Skin epidermis (tissue), 12 donors: ENCODE data around the gene IMMP2L.

Source experiments
- H3K27ac ChIP-seq, 21 experiments: fragments of 200-600 bp; sonication (generic) in 11 of 21; one replicate each; pipeline ENCODE4 v1.5.0; 2020; ENCODE audit warnings: mild to moderate bottlenecking in 3 of 21, inconsistent platforms in 2 of 21, moderate library complexity in 2 of 21
- H3K4me3 ChIP-seq, 7 experiments: fragments of 200-600 bp; sonication (generic) in 2 of 7; one replicate each; pipeline ENCODE4 v1.5.0; 2020; ENCODE audit warnings: inconsistent platforms in 2 of 7, mild to moderate bottlenecking in 2 of 7, moderate library complexity in 1 of 7

Gene IMMP2L

DNA sequence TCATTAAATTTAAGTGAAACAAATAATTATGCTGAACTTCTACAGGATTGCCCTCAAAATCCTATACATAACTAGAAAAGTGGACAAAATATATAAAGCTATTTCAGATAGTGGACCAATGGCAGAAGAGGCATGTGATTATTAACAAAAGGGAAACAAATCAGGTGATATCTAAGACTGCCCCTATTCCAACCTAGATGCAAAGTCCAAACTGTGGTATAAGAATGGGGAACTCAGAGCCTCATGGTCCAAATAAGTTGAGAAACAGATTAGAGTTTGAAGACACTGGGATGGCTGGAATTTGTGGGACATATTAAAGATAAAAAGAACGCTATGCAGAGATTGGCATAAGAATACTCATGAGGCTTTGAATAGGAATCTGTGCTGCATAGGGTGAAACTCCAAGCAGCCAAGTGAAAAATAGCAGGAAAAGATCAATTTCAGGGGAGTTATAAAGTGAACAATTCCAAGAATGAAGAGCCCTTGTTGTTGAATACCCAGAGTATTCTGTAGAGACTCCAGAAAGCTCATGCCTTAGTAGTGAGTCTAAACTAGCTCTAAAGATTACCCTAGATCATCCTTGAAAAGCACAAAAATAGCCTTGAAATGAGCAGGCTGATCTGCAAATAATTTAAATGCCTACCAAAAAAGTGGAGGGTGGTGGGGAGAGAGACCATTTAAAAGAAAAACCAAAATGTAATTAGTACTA is 152.4 kb downstream of the IMMP2L start:
- H3K4me3 ChIP-seq = no peak overlapping the region
- H3K27ac ChIP-seq = no peak overlapping the region

DNA sequence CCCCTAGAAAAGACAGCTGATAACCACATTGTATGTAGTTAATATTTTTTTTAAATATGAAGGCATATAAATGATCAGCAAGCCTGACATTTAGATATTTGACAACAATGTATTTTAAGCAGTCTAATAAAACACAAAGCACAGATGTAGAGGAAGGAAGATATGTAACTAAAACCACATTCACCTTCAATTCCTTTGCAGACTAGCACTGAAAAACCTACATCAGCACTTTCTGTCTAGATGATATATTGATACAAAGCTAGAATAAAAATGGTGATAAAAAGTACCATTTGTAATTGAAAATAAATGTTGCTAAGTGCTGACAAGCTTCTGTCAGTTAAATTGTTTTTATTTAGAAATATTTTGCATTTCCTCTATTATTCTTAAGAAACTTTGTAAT is 153.6 kb downstream of the IMMP2L start:
- Histone ChIP-seq H3K27ac (no peak overlapping the region), H3K4me3 (no peak overlapping the region)

DNA sequence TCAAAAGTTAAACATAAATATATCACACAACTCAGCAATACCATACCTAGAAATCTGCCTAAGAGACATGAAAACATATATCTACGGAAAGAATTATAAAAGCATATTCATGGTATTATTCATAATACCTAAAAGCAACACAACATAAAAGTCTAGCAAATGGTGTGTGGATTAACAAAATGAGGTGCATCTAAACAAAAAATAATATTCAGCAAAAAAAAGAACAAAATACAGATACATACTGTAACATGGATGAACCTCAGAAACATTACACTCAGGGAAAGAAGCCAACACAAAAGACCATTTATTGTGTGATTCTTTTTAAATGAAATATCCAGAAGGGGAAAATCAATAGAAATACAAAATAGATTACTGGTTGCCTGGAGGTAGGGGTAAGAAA is 155.0 kb downstream of the IMMP2L start:
- no peak overlapping the region for H3K27ac ChIP-seq
- no peak overlapping the region for H3K4me3 ChIP-seq

DNA sequence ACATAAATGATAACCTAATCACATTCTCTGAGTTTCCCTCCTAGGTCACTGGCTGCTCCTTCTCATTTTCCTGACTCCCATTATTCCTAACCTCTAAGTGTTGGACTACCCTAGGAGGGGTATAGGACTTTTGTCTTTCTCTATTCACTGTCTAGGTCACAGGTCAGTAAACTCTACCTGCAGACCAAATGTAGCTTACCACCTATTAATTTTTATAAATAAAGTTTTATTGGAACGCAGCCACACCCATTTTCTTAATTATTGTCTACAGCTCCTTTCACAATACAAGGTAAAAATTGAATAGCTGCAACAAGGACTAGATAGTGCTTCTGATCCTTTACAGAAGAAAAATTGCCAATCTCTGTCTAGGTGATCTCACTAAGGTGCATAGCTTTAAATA is 156.7 kb downstream of the IMMP2L start:
- H3K4me3 ChIP-seq = no peak overlapping the region
- no peak overlapping the region for H3K27ac ChIP-seq

DNA sequence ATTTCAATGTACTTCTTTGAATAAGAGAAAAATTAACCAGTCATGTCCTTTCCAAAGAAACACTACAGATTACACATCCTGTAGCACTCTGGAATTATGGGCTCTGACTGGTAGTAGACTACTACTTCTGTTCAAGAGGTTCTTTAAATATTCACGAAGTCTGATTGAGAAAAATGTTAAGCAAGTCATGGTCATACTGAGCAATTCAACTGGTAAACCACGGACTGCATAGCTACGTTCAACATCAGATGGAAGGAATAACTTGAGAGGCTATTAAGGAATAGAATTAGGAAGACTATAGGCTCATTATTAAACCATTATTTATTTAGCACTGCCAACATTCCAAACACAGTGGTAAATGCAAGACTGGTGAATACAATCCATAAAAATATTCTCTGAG is 160.8 kb downstream of the IMMP2L start:
- Histone ChIP-seq H3K4me3 (no peak overlapping the region), H3K27ac (no peak overlapping the region)

DNA sequence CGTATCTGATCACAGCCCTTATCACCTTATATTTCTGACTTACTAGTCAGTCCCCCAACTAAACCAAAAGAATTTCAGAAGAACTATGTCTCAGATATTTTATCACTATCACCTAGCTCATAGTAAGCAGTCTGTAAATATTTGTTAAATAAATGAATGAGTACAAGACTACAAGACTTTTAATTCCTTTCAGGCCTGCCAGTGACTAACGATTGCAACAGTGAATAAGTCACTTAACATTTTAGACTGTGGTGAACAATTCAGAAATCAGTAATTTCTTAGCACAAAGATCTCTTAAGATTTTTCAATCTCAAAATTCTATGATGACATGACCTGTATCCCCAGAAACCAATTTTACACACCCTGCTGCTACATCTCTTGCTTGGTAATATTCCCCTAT is 162.2 kb downstream of the IMMP2L start:
- Histone ChIP-seq H3K27ac (no peak overlapping the region), H3K4me3 (no peak overlapping the region)

DNA sequence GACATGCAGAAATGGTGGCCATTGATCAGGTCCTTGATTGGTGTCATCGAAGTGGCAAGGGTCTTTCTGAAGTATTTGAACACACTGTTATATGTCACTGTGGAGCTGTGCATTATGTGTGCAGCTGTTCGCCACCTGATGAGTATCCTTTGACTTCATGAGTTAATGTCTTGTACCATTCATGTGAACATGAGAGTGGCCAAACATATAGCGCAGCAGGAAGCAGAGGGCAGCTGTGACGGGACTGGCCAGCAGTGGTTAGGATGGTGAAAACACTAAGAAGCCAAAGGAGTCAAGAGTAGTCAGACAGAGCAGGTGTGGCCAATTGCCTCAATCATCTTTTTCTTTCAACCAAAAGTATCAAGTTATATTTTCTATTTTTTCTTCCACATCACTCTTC is 167.4 kb downstream of the IMMP2L start:
- H3K4me3 ChIP-seq = no peak overlapping the region
- no peak overlapping the region for H3K27ac ChIP-seq

DNA sequence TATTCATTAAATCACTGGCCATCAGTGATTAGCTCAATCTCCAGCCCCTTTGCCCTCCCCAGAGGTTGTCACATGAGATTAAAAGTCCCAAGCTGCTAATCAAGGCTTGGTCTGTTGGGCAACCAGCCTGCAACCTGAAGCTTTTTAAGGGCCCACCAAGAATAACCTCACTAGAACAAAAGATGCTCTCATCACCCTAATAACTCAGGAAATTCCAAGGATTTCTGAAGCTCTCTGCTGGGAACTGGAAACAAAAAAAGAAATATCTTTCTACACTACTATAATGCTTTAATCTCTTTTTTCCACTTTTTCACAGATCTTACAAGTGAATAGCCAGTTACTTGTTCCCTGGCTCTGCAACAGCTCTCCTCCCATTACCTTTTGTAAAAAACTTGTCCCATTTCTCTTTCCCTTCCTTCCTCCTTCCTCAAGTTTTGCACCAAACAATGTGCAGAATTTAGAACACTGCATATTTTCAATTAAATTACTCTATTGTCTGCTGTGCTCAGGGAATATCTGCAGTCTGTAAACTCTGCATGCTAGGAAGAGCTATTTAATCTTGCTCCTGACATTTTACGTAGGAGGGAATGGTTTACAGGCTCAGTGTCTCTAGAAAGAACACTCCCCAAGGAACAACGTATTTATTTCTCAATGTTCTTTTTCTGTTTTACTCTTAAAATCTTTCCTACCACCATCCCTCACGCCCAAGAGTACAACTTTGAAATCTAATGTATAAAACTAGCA is 169.1 kb downstream of the IMMP2L start:
- no peak overlapping the region for H3K27ac ChIP-seq
- H3K4me3 ChIP-seq = no peak overlapping the region

DNA sequence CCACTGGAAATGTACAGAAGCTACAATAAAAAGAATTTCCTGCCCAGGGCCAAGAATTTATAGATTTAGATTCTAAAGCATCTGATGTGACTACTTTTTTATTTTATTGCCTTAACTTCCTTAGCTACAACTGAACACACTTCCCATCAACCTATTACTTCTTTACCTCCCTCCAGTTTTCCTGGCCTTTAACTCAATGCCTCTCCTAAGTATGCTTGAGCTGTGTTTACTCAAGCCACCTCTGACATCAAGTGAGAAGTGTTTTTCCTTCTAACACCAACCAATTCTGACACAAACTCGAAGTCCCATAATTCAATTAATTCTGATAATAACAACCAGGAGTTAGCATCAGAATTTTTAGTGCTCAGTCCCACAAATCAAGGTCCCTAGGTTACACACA is 170.0 kb downstream of the IMMP2L start:
- no peak overlapping the region for H3K27ac ChIP-seq
- H3K4me3 ChIP-seq = no peak overlapping the region

DNA sequence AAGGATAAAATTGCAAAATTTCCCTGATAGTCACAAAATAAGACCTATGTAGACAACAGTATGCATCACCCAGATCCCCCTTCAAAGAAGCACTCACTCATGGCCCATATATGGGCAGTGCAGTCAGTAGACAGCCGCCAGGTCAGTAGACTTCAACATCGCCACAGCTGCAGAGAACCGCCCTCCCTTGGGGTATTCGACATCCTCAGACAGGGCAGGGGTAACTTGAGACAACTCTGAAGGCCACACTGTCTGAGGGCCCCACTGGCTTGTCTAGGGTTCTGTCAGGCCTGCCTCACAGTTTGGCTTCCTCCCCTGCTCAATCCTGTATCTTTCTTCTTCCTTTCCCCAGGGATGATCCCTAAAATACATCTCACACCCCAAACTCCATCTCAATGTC is 172.3 kb downstream of the IMMP2L start:
- no peak overlapping the region for H3K27ac ChIP-seq
- H3K4me3 ChIP-seq = no peak overlapping the region

DNA sequence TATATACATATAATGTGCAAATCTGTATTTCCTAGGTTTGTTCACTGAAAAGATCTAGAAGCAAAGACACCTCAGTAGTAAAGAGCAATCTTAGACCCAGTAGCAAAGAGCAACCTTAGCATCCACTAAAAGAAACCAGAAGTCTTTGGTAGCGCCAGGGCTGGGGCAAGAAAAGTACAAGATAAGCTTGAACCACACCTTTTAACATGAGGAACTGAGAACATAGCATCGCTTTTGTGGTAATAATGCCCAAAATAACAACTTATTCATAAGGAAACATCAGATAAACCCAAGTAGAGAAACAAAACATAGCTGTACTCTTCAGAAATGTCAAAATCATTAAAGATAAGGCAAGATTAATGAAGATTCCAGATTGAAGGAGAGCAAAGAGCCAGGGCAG is 173.4 kb downstream of the IMMP2L start:
- Histone ChIP-seq H3K4me3 (no peak overlapping the region), H3K27ac (no peak overlapping the region)

DNA sequence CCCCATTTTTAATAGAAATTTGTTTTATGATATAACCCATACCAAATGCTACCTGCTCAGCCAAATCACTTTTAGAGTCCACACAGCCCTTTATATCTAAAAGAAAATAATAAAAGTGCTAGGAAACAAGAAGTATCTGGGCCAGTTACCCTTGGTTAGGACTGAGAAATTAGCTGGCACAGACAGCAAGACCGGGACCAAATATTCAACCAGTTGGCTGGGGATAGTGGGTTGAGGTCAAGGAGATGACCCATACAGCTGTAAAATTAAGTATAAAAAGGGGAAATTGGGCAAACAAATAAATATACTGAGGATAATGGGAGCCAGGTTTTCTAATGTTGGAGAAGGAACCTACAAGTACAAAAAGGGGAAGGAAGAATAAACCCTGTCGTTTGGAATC is 174.3 kb downstream of the IMMP2L start:
- Histone ChIP-seq H3K27ac (no peak overlapping the region), H3K4me3 (no peak overlapping the region)

DNA sequence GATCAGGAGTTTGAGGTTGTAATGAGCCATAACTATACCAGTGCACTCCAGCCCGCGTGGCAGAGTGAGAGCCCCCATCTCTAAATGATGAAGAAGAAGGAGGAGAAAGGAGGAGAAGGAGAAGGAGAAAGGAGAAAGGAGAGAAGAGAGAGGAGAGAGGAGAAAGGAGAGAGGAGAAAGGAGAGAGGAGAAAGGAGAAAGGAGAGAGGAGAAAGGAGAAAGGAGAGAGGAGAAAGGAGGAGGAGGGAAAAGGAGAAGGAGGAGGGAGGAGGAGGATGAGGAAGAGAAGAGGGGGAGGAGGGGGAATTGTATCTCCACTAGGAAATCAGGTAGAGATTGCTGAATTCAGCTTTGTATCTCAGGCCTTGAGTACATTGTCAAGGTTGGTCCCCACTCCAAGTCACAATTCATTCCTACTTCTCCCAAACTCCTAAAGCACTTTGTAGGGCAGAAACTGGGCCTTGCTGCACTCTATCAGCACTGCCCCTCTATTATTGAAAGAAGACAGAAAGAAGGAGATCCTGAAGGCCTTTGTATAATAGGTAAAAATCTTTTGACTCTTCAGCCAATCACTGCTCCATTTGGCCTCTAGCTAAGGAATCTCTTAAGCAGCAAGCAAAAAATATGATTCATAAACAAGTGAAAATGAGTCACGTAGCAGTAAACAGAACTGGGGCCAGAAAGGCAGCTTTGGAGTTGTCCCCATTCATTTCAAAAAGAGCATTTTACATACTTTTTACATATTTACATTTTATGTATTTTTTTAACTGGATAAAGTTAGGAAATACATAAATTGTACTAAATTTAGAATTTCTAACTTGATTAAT is 178.0 kb downstream of the IMMP2L start:
- Histone ChIP-seq H3K4me3 (no peak overlapping the region), H3K27ac (no peak overlapping the region)

DNA sequence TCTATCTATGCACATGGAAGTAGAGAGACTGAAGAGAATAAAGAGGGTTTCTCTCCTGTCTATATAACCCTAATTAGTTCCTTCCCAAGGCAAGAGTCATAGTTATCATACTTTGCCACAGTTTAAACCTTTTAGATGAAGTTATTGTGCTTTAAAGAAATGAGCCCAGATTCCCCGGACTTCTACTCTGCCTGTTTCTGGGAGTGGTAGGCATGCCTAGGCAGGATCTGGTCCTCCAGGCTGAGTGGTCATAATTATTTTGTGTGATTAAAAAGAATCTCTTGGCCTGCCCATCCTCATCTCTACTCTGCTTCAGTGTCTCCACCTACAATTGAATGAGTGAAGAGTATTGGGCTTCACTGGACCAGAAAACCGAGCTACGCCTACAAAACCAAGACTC is 179.2 kb downstream of the IMMP2L start:
- Histone ChIP-seq H3K4me3 (no peak overlapping the region), H3K27ac (no peak overlapping the region)

DNA sequence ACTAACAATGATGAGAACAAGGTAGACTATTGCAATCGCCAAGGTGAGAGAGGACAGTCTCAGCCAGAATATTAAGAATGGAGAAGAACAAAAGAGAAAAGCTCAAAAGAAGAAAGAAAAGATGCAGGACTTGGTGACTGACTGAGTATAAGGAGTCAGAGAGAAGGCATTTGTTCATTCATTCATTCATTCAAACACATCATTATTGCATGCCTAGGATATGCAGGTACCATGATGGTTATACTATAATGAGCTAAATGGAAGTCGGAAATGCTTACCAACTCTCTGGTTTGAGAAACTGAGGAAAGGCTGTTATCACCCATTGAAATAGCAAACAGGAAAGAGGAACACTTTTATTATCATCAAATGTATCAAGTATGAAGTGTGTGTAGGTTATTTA is 180.7 kb downstream of the IMMP2L start:
- no peak overlapping the region for H3K4me3 ChIP-seq
- no peak overlapping the region for H3K27ac ChIP-seq

DNA sequence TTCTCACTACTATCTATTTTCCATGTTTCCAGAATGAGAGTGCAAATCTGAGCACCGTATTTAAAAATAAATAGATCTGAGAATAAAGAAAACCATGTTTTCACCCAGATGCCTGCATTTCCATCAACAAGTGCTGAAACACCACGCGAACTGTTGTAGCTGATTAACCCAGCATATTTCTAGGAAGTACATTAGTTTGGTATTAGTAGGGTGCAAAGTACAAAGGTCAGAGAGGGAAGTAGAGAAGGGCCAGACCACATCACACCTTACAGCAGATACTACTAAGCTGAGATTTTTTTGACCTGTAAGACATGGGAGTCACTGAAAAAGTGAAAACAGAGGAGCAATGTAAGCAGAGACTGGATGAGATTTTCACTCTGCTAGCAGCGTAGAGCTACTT is 181.3 kb downstream of the IMMP2L start:
- Histone ChIP-seq H3K27ac (no peak overlapping the region), H3K4me3 (no peak overlapping the region)

DNA sequence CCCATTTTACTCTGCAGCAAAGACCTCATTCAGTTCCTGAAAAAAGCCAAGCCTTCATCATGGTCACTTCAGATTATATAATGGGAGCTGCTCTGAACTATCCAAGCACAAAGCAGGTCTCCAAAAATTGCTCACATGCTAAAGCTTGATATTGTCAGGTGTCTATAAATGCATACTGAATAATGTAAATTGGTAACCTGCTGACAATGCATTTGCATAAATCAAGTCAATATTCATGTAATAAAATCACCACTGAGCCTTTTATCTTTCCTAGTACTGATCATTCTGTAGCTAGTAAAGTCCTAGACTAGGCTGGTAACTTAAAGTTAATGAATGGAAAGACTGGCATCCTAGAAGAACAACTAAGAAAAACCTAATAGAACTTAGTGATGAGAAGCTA is 188.3 kb downstream of the IMMP2L start:
- Histone ChIP-seq H3K4me3 (no peak overlapping the region), H3K27ac (no peak overlapping the region)

DNA sequence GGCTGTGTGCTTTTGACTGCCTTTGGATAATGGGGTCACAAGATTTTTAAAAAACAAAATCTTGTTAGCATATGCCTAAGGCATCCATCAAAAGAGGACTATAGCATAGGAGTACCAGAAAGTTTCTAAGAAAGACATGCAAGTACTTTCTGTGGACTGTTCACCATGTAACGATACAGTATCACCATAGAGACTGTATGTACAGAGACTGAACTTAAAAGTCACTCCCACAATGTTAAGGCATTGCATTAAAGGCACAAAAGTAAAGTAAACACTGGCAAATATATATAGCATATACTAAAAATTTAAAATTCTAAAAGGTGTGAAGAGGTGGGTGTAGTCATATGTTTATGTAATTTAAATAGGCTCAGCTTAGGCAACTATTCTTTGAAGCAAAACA is 190.9 kb downstream of the IMMP2L start:
- H3K4me3 ChIP-seq = no peak overlapping the region
- no peak overlapping the region for H3K27ac ChIP-seq

DNA sequence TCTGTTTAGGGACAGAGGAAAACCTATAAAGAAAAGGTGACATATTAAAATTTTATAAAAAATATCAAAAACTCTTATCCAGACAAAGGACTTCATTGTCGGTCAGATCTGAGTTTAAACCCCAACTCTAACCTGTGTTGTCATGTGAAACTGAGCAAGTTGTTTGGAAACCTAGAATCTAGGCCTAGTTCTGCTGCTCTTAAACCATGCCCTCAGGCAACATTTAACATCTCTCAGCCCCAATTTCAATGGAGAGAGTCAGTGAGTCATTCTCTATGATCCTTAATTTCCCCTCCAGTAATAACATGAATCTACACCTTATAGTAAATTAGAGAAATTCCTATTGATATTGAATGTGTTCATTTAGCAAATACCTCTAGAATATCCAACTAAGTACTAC is 192.3 kb downstream of the IMMP2L start:
- Histone ChIP-seq H3K27ac (no peak overlapping the region), H3K4me3 (no peak overlapping the region)

DNA sequence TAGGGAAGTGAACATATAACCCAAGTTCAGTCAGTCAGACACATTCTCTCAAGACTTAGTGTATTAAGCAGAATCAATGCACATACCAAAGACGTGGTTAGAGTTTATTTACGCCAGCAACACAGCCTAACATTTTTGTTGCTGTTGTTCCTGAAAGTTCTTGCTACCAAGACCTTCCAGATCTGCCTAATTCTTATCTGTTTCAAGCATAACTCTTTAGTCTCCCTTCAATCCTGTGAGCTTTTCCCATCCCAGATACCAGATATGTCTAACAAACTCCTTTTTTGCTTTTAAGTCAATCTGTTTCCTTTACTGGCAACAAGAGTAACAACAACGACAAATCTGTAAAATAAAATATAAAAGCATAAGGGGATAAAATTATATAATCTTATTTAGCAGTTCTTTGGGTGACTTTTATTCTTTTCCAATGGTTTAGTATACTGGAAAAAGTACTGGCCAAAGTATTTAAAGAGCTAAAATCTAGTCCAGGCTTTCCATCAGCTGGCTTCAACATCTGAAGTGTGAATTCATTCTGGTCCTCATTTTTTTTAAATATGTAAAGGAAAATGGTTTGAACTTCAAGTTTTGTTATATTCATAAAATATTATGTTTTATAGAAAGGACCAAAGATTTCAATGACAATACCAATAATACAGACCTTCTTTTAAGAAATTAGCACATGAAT is 193.8 kb downstream of the IMMP2L start:
- no peak overlapping the region for H3K4me3 ChIP-seq

More for the DNA sequence above, 193.8 kb downstream of the IMMP2L start:
- no peak overlapping the region for H3K27ac ChIP-seq
